ENCODE data around the gene PKP4. TPM values are rescaled to one million over a fixed set of nuclear protein-coding genes. Genes with fewer than 3 reads are reported as not detected.

The PKP4 gene
- total RNA-seq, 1 experiment from 2014 or later, result 147 TPM

- no TSS peak for BruUV-seq (replicated peaks)
- H3K27me3 ChIP-seq (replicated peaks; ENCODE audit: control insufficient read depth, insufficient read depth, low read length), result no peaks in the 10 kb centered on the region
- POLR2A ChIA-PET, result no interaction called here
- Mint-ChIP-seq H3K36me3 (ENCODE audit: insufficient read depth, unreplicated experiment) (no peaks in the 10 kb centered on the region), H3K4me1 (ENCODE audit: low read depth, unreplicated experiment) (peaks cover 12% of the 10 kb centered on the region), H3K9me3 (ENCODE audit: unreplicated experiment) (no peaks in the 10 kb centered on the region), H3K4me3 (ENCODE audit: unreplicated experiment) (no peak overlapping the region), H3K27ac (ENCODE audit: unreplicated experiment) (peak overlapping the region; percentile 4), H3K27me3 (ENCODE audit: insufficient read depth, unreplicated experiment) (peaks cover 3% of the 10 kb centered on the region)
- peaks cover 17% of the 10 kb centered on the region for H3K4me1 ChIP-seq
- intact Hi-C loops (cut with micrococcal nuclease; ENCODE audit: unreplicated experiment), result no loop called here
- H3K9me3 ChIP-seq, result no peaks in the 10 kb centered on the region
- no peaks in the 10 kb centered on the region for H3K36me3 ChIP-seq (ENCODE audit: control insufficient read depth, insufficient read depth, low read length)
- no peak overlapping the region for H3K4me3 ChIP-seq (ENCODE audit: low read depth, low read length)
- no peak for DNase-seq
- CTCF ChIA-PET, result interaction anchor here (0.6 to 3.3 kb wide), 5 partner anchors 9 to 700 kb away, joined by 3 to 17 read pairs (median 3); no protein-coding TSS in a partner anchor
- peak; percentile 15 to 17 for TF ChIP-seq CTCF (IDR thresholded peaks at IDR 0.05; ENCODE audit: insufficient read depth in 1 of 2, low read depth in 1 of 2, low read length in 1 of 2, severe bottlenecking in 1 of 2, unreplicated experiment in 1 of 2)
Measured at GRCh38 chr2:158723921-158724802, 267.4 kb downstream of the PKP4 start.

- no peak for DNase-seq
- Mint-ChIP-seq H3K27ac (ENCODE audit: unreplicated experiment) (no peak overlapping the region), H3K4me1 (ENCODE audit: low read depth, unreplicated experiment) (peaks cover 12% of the 10 kb centered on the region), H3K9me3 (ENCODE audit: unreplicated experiment) (no peaks in the 10 kb centered on the region), H3K27me3 (ENCODE audit: insufficient read depth, unreplicated experiment) (peaks cover 3% of the 10 kb centered on the region), H3K4me3 (ENCODE audit: unreplicated experiment) (no peak overlapping the region), H3K36me3 (ENCODE audit: insufficient read depth, unreplicated experiment) (no peaks in the 10 kb centered on the region)
- no peak for TF ChIP-seq CTCF (IDR thresholded peaks at IDR 0.05; ENCODE audit: insufficient read depth in 1 of 2, low read depth in 1 of 2, low read length in 1 of 2, severe bottlenecking in 1 of 2, unreplicated experiment in 1 of 2)
- peaks cover 17% of the 10 kb centered on the region for H3K4me1 ChIP-seq
- POLR2A ChIA-PET, result no interaction called here
- H3K27me3 ChIP-seq (replicated peaks; ENCODE audit: control insufficient read depth, insufficient read depth, low read length), result no peaks in the 10 kb centered on the region
- no peak overlapping the region for H3K4me3 ChIP-seq (ENCODE audit: low read depth, low read length)
- intact Hi-C loops (cut with micrococcal nuclease; ENCODE audit: unreplicated experiment), result no loop called here
- no TSS peak for BruUV-seq (replicated peaks)
- H3K9me3 ChIP-seq, result no peaks in the 10 kb centered on the region
- CTCF ChIA-PET, result interaction anchor here (1.0 to 3.3 kb wide), 4 partner anchors 8 to 701 kb away, joined by 3 to 17 read pairs (median 4); no protein-coding TSS in a partner anchor
- H3K36me3 ChIP-seq (ENCODE audit: control insufficient read depth, insufficient read depth, low read length), result no peaks in the 10 kb centered on the region
Measured at GRCh38 chr2:158724803-158725381, 268.1 kb downstream of the PKP4 start.

GRCh38 chr2:158725441-158725891, 268.7 kb downstream of the PKP4 start:
- peaks cover 12% of the 10 kb centered on the region for H3K4me1 Mint-ChIP-seq (ENCODE audit: low read depth, unreplicated experiment)
- H3K9me3 Mint-ChIP-seq (ENCODE audit: unreplicated experiment), result no peaks in the 10 kb centered on the region
- DNase-seq, result no peak
- H3K4me3 ChIP-seq (ENCODE audit: low read depth, low read length), result no peak overlapping the region
- no peaks in the 10 kb centered on the region for H3K9me3 ChIP-seq
- peaks cover 1% of the 10 kb centered on the region for H3K27me3 Mint-ChIP-seq (ENCODE audit: insufficient read depth, unreplicated experiment)
- POLR2A ChIA-PET, result no interaction called here
- H3K4me3 Mint-ChIP-seq (ENCODE audit: unreplicated experiment), result no peak overlapping the region
- no peak for TF ChIP-seq CTCF (IDR thresholded peaks at IDR 0.05; ENCODE audit: insufficient read depth in 1 of 2, low read depth in 1 of 2, low read length in 1 of 2, severe bottlenecking in 1 of 2, unreplicated experiment in 1 of 2)
- no peaks in the 10 kb centered on the region for H3K36me3 Mint-ChIP-seq (ENCODE audit: insufficient read depth, unreplicated experiment)
- H3K36me3 ChIP-seq (ENCODE audit: control insufficient read depth, insufficient read depth, low read length), result no peaks in the 10 kb centered on the region
- peaks cover 17% of the 10 kb centered on the region for H3K4me1 ChIP-seq
- CTCF ChIA-PET, result interaction anchor here (0.6 to 3.3 kb wide), 2 partner anchors 20 to 1415 kb away, joined by 3 to 17 read pairs; no protein-coding TSS in a partner anchor
- no peak overlapping the region for H3K27ac Mint-ChIP-seq (ENCODE audit: unreplicated experiment)
- intact Hi-C loops (cut with micrococcal nuclease; ENCODE audit: unreplicated experiment), result no loop called here
- no TSS peak for BruUV-seq (replicated peaks)
- no peaks in the 10 kb centered on the region for H3K27me3 ChIP-seq (replicated peaks; ENCODE audit: control insufficient read depth, insufficient read depth, low read length)
